Stimulated activated naive CD8-positive, alpha-beta T cell treated with anti-CD3 and anti-CD28 coated beads, Interleukin-15, amount 100 ng/mL, for 72 hours (primary cell): ENCODE measurements around the gene SPSB3.
A peak's percentile ranks its signal among the peaks of the same experiment; 100 is the strongest.
"Not testable (repeated sequence)": the region's sequence is repeated elsewhere in the genome, so short reads cannot be mapped to it uniquely, and the experiment has no call there.

Experiments used
- ATAC-seq: fragments of 150-1000 bp; cut with Tn5 transposase; 2 replicates; pipeline ENCODE4 v1.10.0; 2021; ENCODE audit warnings: mild to moderate bottlenecking, moderate library complexity
- DNase-seq, 2 donors: peaks; one replicate each; pipeline ENCODE4 v3.0.0; 2021 to 2022
- H3K27ac Mint-ChIP-seq, 2 donors: one replicate each; pipeline ENCODE4 v1.8.0; 2022; ENCODE audit warnings: mild to moderate bottlenecking in 2 of 2, mixed read lengths in 2 of 2, moderate library complexity in 2 of 2
- H3K27me3 Mint-ChIP-seq: one replicate; pipeline ENCODE4 v1.8.0; 2022; ENCODE audit warnings: mixed read lengths
- H3K4me1 Mint-ChIP-seq: one replicate; pipeline ENCODE4 v1.8.0; 2022; ENCODE audit warnings: mild to moderate bottlenecking, mixed read lengths
- H3K4me3 Mint-ChIP-seq, 2 donors: one replicate each; pipeline ENCODE4 v1.8.0; 2022; ENCODE audit warnings: mild to moderate bottlenecking in 2 of 2, mixed read lengths in 2 of 2, moderate library complexity in 1 of 2
- H3K9me3 Mint-ChIP-seq, 2 donors: one replicate each; pipeline ENCODE4 v1.8.0; 2022; ENCODE audit warnings: mixed read lengths in 2 of 2

Gene SPSB3

GRCh38 chr16:1819611-1820010 is 37.2 kb upstream of the SPSB3 start:
- no peak for DNase-seq
- no peaks in the 10 kb centered on the region for H3K9me3 Mint-ChIP-seq
- ATAC-seq = no peak
- no peaks in the 10 kb centered on the region for H3K27me3 Mint-ChIP-seq
- H3K27ac Mint-ChIP-seq = peak overlapping the region in 1 of 2 donors; percentile 86
- no peak overlapping the region for H3K4me3 Mint-ChIP-seq
- peaks cover 10% of the 10 kb centered on the region for H3K4me1 Mint-ChIP-seq

- Mint-ChIP-seq H3K27me3 (no peaks in the 10 kb centered on the region), H3K9me3 (no peaks in the 10 kb centered on the region), H3K4me1 (peaks cover 4% of the 10 kb centered on the region), H3K4me3 (no peak overlapping the region), H3K27ac (no peak overlapping the region)
- ATAC-seq = peak; percentile 4
- DNase-seq = no peak
These were observed 36.6 kb upstream of the SPSB3 start for GRCh38 chr16:1818873-1819525.

- Mint-ChIP-seq H3K4me1 (peaks cover 1% of the 10 kb centered on the region), H3K9me3 (no peaks in the 10 kb centered on the region), H3K4me3 (no peak overlapping the region), H3K27me3 (no peaks in the 10 kb centered on the region), H3K27ac (no peak overlapping the region)
- ATAC-seq = peak; percentile 31
- DNase-seq = no peak
These were observed 36.0 kb upstream of the SPSB3 start for GRCh38 chr16:1818204-1818872.

- peaks cover 7% of the 10 kb centered on the region for H3K4me1 Mint-ChIP-seq
- no peaks in the 10 kb centered on the region for H3K27me3 Mint-ChIP-seq
- ATAC-seq (no peak), DNase-seq (no peak)
- no peak overlapping the region for H3K4me3 Mint-ChIP-seq
- no peaks in the 10 kb centered on the region for H3K9me3 Mint-ChIP-seq
- H3K27ac Mint-ChIP-seq = no peak overlapping the region
These were observed 35.3 kb upstream of the SPSB3 start for GRCh38 chr16:1817716-1818115.

- Mint-ChIP-seq H3K27ac (no peak overlapping the region), H3K9me3 (no peaks in the 10 kb centered on the region), H3K4me3 (no peak overlapping the region), H3K27me3 (no peaks in the 10 kb centered on the region), H3K4me1 (peaks cover 8% of the 10 kb centered on the region)
- DNase-seq (no peak), ATAC-seq (no peak)
These were observed 34.9 kb upstream of the SPSB3 start for GRCh38 chr16:1817276-1817589.

GRCh38 chr16:1816396-1817275 is 34.3 kb upstream of the SPSB3 start:
- no peaks in the 10 kb centered on the region for H3K9me3 Mint-ChIP-seq
- H3K4me1 Mint-ChIP-seq = peaks cover 8% of the 10 kb centered on the region
- ATAC-seq = no peak
- no peaks in the 10 kb centered on the region for H3K27me3 Mint-ChIP-seq
- DNase-seq = no peak
- H3K27ac Mint-ChIP-seq = no peak overlapping the region
- H3K4me3 Mint-ChIP-seq = no peak overlapping the region

GRCh38 chr16:1815461-1815860 is 33.1 kb upstream of the SPSB3 start:
- no peaks in the 10 kb centered on the region for H3K27me3 Mint-ChIP-seq
- ATAC-seq (no peak), DNase-seq (no peak)
- H3K4me1 Mint-ChIP-seq = peaks cover 8% of the 10 kb centered on the region
- H3K4me3 Mint-ChIP-seq = no peak overlapping the region
- H3K27ac Mint-ChIP-seq = peak overlapping the region in 1 of 2 donors; percentile 63
- no peaks in the 10 kb centered on the region for H3K9me3 Mint-ChIP-seq

GRCh38 chr16:1812732-1813163 is 30.4 kb upstream of the SPSB3 start:
- Mint-ChIP-seq H3K27ac (no peak overlapping the region), H3K9me3 (no peaks in the 10 kb centered on the region), H3K4me1 (peaks cover 8% of the 10 kb centered on the region), H3K4me3 (no peak overlapping the region), H3K27me3 (no peaks in the 10 kb centered on the region)
- DNase-seq (peak; percentile 38 to 53), ATAC-seq (peak; percentile 88)

- DNase-seq = no peak
- no peaks in the 10 kb centered on the region for H3K27me3 Mint-ChIP-seq
- no peaks in the 10 kb centered on the region for H3K9me3 Mint-ChIP-seq
- H3K4me3 Mint-ChIP-seq = no peak overlapping the region
- no peak for ATAC-seq
- peaks cover 8% of the 10 kb centered on the region for H3K4me1 Mint-ChIP-seq
- H3K27ac Mint-ChIP-seq = no peak overlapping the region
These were observed 28.2 kb upstream of the SPSB3 start for GRCh38 chr16:1810536-1810935.

GRCh38 chr16:1810106-1810505 is 27.7 kb upstream of the SPSB3 start:
- Mint-ChIP-seq H3K4me1 (peaks cover 8% of the 10 kb centered on the region), H3K27me3 (no peaks in the 10 kb centered on the region), H3K9me3 (no peaks in the 10 kb centered on the region), H3K4me3 (no peak overlapping the region), H3K27ac (peak overlapping the region; percentile 13 to 49)
- DNase-seq (no peak), ATAC-seq (no peak)

- Mint-ChIP-seq H3K9me3 (no peaks in the 10 kb centered on the region), H3K27ac (no peak overlapping the region), H3K4me3 (no peak overlapping the region), H3K27me3 (no peaks in the 10 kb centered on the region), H3K4me1 (peaks cover 8% of the 10 kb centered on the region)
- no peak for DNase-seq
- ATAC-seq = no peak
These were observed 27.0 kb upstream of the SPSB3 start for GRCh38 chr16:1809281-1809801.

GRCh38 chr16:1808691-1809090 is 26.3 kb upstream of the SPSB3 start:
- Mint-ChIP-seq H3K9me3 (no peaks in the 10 kb centered on the region), H3K4me3 (no peak overlapping the region), H3K27ac (no peak overlapping the region), H3K27me3 (no peaks in the 10 kb centered on the region), H3K4me1 (peaks cover 8% of the 10 kb centered on the region)
- ATAC-seq (no peak), DNase-seq (no peak)

GRCh38 chr16:1807626-1808025 is 25.3 kb upstream of the SPSB3 start:
- Mint-ChIP-seq H3K4me1 (peaks cover under 1% of the 10 kb centered on the region), H3K4me3 (no peak overlapping the region)
- no peak for ATAC-seq

GRCh38 chr16:1800701-1801100 is 18.3 kb upstream of the SPSB3 start:
- no peak for DNase-seq

More at GRCh38 chr16:1807626-1808025, 25.3 kb upstream of the SPSB3 start:
- H3K9me3 Mint-ChIP-seq = no peaks in the 10 kb centered on the region
- no peaks in the 10 kb centered on the region for H3K27me3 Mint-ChIP-seq
- H3K27ac Mint-ChIP-seq = no peak overlapping the region
- no peak for DNase-seq

GRCh38 chr16:1799263-1799662 is 16.9 kb upstream of the SPSB3 start:
- DNase-seq, H3K27ac Mint-ChIP-seq, H3K4me3 Mint-ChIP-seq, ATAC-seq, H3K4me1 Mint-ChIP-seq, H3K27me3 Mint-ChIP-seq: not testable (repeated sequence)
- H3K9me3 Mint-ChIP-seq = peaks cover 13 to 23% of the 10 kb centered on the region in 2 donors

More at GRCh38 chr16:1800701-1801100, 18.3 kb upstream of the SPSB3 start:
- Mint-ChIP-seq H3K4me3 (no peak overlapping the region), H3K9me3 (peaks cover 13 to 23% of the 10 kb centered on the region in 2 donors), H3K4me1 (no peaks in the 10 kb centered on the region), H3K27ac (peak overlapping the region in 1 of 2 donors; percentile 27), H3K27me3 (no peaks in the 10 kb centered on the region)
- no peak for ATAC-seq
